ENCODE data around the gene RELA. TPM values are rescaled to one million over a fixed set of nuclear protein-coding genes. Genes with fewer than 3 reads are reported as not detected.
"Not testable (repeated sequence)": the region's sequence is repeated elsewhere in the genome, so short reads cannot be mapped to it uniquely, and the experiment has no call there.

The RELA gene
- total RNA-seq, 2 experiments from 2014 or later: 76.9 to 109 TPM

- H3K4me3 Mint-ChIP-seq: no peak overlapping the region
These were observed 16.3 kb downstream of the RELA start for GRCh38 chr11:65646288-65646957.

GRCh38 chr11:65645710-65646109 is 17.0 kb downstream of the RELA start:
- H3K9me3 Mint-ChIP-seq (ENCODE audit: low read depth): no peaks in the 10 kb centered on the region
- H3K36me3 Mint-ChIP-seq (ENCODE audit: low read depth): peaks cover 42% of the 10 kb centered on the region
- DNase-seq: no peak
- ChIA-PET CTCF (interaction anchor here (0.6 to 0.7 kb wide), 2 partner anchors 279 to 1725 kb away, joined by 3 read pairs; no protein-coding TSS in a partner anchor), POLR2A (no interaction called here)
- ATAC-seq: no peak
- H3K4me1 Mint-ChIP-seq: peaks cover 26% of the 10 kb centered on the region
- intact Hi-C loops (cut with DNase I, micrococcal nuclease): no loop called here
- no peak overlapping the region for H3K4me3 Mint-ChIP-seq
- H3K27me3 Mint-ChIP-seq: no peaks in the 10 kb centered on the region
- H3K27ac Mint-ChIP-seq: peak overlapping the region; percentile 42

More at GRCh38 chr11:65646288-65646957, 16.3 kb downstream of the RELA start:
- CTCF ChIA-PET: interaction anchor here (0.6 kb wide), 1 partner anchor 280 kb away, joined by 3 read pairs; no protein-coding TSS in a partner anchor
- no peak for DNase-seq
- Mint-ChIP-seq H3K27ac (no peak overlapping the region), H3K36me3 (ENCODE audit: low read depth) (peaks cover 41% of the 10 kb centered on the region), H3K4me1 (peaks cover 27% of the 10 kb centered on the region), H3K9me3 (ENCODE audit: low read depth) (no peaks in the 10 kb centered on the region), H3K27me3 (no peaks in the 10 kb centered on the region)
- intact Hi-C loops (cut with DNase I, micrococcal nuclease): no loop called here
- ATAC-seq: no peak
- POLR2A ChIA-PET: no interaction called here

- CTCF ChIA-PET: no interaction called here
- POLR2A ChIA-PET: interaction anchor here (0.7 kb wide), 1 partner anchor 30 kb away, joined by 5 read pairs; no protein-coding TSS in a partner anchor
These were observed 17.9 kb downstream of the RELA start for GRCh38 chr11:65644837-65645236.

GRCh38 chr11:65643971-65644370 is 18.7 kb downstream of the RELA start:
- ChIA-PET POLR2A (interaction anchor here (1.8 kb wide), 1 partner anchor 9 kb away, joined by 11 read pairs; no protein-coding TSS in a partner anchor), CTCF (interaction anchor here (1.4 kb wide), 1 partner anchor 56 kb away, joined by 3 read pairs; no protein-coding TSS in a partner anchor)
- H3K4me1 Mint-ChIP-seq: peaks cover 39% of the 10 kb centered on the region
- H3K27me3 Mint-ChIP-seq: no peaks in the 10 kb centered on the region
- H3K4me3 Mint-ChIP-seq: no peak overlapping the region
- H3K27ac Mint-ChIP-seq: peak overlapping the region; percentile 59
- intact Hi-C loops (cut with DNase I, micrococcal nuclease): no loop called here
- DNase-seq: peak; percentile 67
- no peaks in the 10 kb centered on the region for H3K9me3 Mint-ChIP-seq (ENCODE audit: low read depth)
- peaks cover 49% of the 10 kb centered on the region for H3K36me3 Mint-ChIP-seq (ENCODE audit: low read depth)
- peak; percentile 57 for ATAC-seq

More at GRCh38 chr11:65644837-65645236, 17.9 kb downstream of the RELA start:
- Mint-ChIP-seq H3K27me3 (no peaks in the 10 kb centered on the region), H3K4me3 (no peak overlapping the region), H3K36me3 (ENCODE audit: low read depth) (peaks cover 46% of the 10 kb centered on the region), H3K4me1 (peaks cover 32% of the 10 kb centered on the region), H3K9me3 (ENCODE audit: low read depth) (no peaks in the 10 kb centered on the region), H3K27ac (peak overlapping the region; percentile 19)
- DNase-seq: no peak
- ATAC-seq: no peak
- intact Hi-C loops (cut with DNase I, micrococcal nuclease): no loop called here

- Mint-ChIP-seq H3K4me3 (peak overlapping the region; percentile 90), H3K27me3 (no peaks in the 10 kb centered on the region), H3K9me3 (ENCODE audit: low read depth) (no peaks in the 10 kb centered on the region), H3K4me1 (peaks cover 49% of the 10 kb centered on the region), H3K27ac (peak overlapping the region; percentile 72), H3K36me3 (ENCODE audit: low read depth) (peaks cover 48% of the 10 kb centered on the region)
- ATAC-seq: no peak
- intact Hi-C loops (cut with DNase I, micrococcal nuclease): no loop called here
- POLR2A ChIA-PET: interaction anchor here (1.8 kb wide), 1 partner anchor 11 kb away, joined by 11 read pairs; no protein-coding TSS in a partner anchor
- DNase-seq: peak; percentile 56
- CTCF ChIA-PET: interaction anchor here (1.1 to 1.4 kb wide), 2 partner anchors 16 to 54 kb away, joined by 3 read pairs; no protein-coding TSS in a partner anchor
These were observed 20.6 kb downstream of the RELA start for GRCh38 chr11:65642014-65642671.

- H3K9me3 Mint-ChIP-seq (ENCODE audit: low read depth): no peaks in the 10 kb centered on the region
- intact Hi-C loops (cut with DNase I, micrococcal nuclease): no loop called here
- CTCF ChIA-PET: interaction anchor here (0.5 to 1.3 kb wide), 2 partner anchors 138 to 156 kb away, joined by 3 read pairs; no protein-coding TSS in a partner anchor
- H3K4me1 Mint-ChIP-seq: peaks cover 53% of the 10 kb centered on the region
- H3K4me3 Mint-ChIP-seq: peak overlapping the region; percentile 90
- DNase-seq (no peak), ATAC-seq (no peak)
- POLR2A ChIA-PET: interaction anchor here (0.5 kb wide), 1 partner anchor 140 kb away, joined by 3 read pairs; no protein-coding TSS in a partner anchor
- no peaks in the 10 kb centered on the region for H3K27me3 Mint-ChIP-seq
- peaks cover 53% of the 10 kb centered on the region for H3K36me3 Mint-ChIP-seq (ENCODE audit: low read depth)
- H3K27ac Mint-ChIP-seq: peak overlapping the region; percentile 72
These were observed 21.3 kb downstream of the RELA start for GRCh38 chr11:65641297-65642013.

GRCh38 chr11:65640483-65641296 is 22.0 kb downstream of the RELA start:
- intact Hi-C loops (cut with DNase I, micrococcal nuclease): no loop called here
- Mint-ChIP-seq H3K9me3 (ENCODE audit: low read depth) (no peaks in the 10 kb centered on the region), H3K4me3 (peak overlapping the region; percentile 90), H3K36me3 (ENCODE audit: low read depth) (peaks cover 51% of the 10 kb centered on the region), H3K4me1 (peaks cover 53% of the 10 kb centered on the region), H3K27ac (peak overlapping the region; percentile 88), H3K27me3 (no peaks in the 10 kb centered on the region)
- ChIA-PET POLR2A (interaction anchor here (0.5 to 3.2 kb wide), 2 partner anchors 12 to 136 kb away, joined by 3 to 18 read pairs; no protein-coding TSS in a partner anchor), CTCF (interaction anchor here (0.5 to 1.3 kb wide), 4 partner anchors 36 to 155 kb away, joined by 3 read pairs; no protein-coding TSS in a partner anchor)
- no peak for ATAC-seq
- DNase-seq: peak; percentile 58

- Mint-ChIP-seq H3K36me3 (ENCODE audit: low read depth) (peaks cover 51% of the 10 kb centered on the region), H3K4me3 (peak overlapping the region; percentile 90), H3K4me1 (peaks cover 53% of the 10 kb centered on the region), H3K9me3 (ENCODE audit: low read depth) (no peaks in the 10 kb centered on the region), H3K27me3 (no peaks in the 10 kb centered on the region), H3K27ac (peak overlapping the region; percentile 88)
- POLR2A ChIA-PET: interaction anchor here (0.5 to 3.2 kb wide), 2 partner anchors 13 to 137 kb away, joined by 3 to 18 read pairs; no protein-coding TSS in a partner anchor
- ATAC-seq (peak; percentile 22), DNase-seq (peak; percentile 76)
- intact Hi-C loops (cut with DNase I, micrococcal nuclease): loop anchor here in 1 of 2 experiments (2.0 kb wide), 1 partner anchor 13 kb away; no protein-coding TSS in a partner anchor
- CTCF ChIA-PET: interaction anchor here (0.6 to 2.9 kb wide), 4 partner anchors 14 to 71 kb away, joined by 3 to 13 read pairs (median 3); no protein-coding TSS in a partner anchor
These were observed 22.9 kb downstream of the RELA start for GRCh38 chr11:65639623-65640482.

- peak overlapping the region; percentile 90 for H3K4me3 Mint-ChIP-seq
- ChIA-PET CTCF (interaction anchor here (0.6 to 2.9 kb wide), 4 partner anchors 14 to 92 kb away, joined by 3 to 13 read pairs (median 5); no protein-coding TSS in a partner anchor), POLR2A (interaction anchor here (0.9 to 3.2 kb wide), 3 partner anchors 14 to 33 kb away, joined by 3 to 18 read pairs (median 6); no protein-coding TSS in a partner anchor)
- peaks cover 52% of the 10 kb centered on the region for H3K4me1 Mint-ChIP-seq
- H3K27ac Mint-ChIP-seq: peak overlapping the region; percentile 95
- H3K36me3 Mint-ChIP-seq (ENCODE audit: low read depth): peaks cover 50% of the 10 kb centered on the region
- H3K9me3 Mint-ChIP-seq (ENCODE audit: low read depth); H3K27me3 Mint-ChIP-seq; ATAC-seq; DNase-seq: not testable (repeated sequence)
- intact Hi-C loops (cut with DNase I, micrococcal nuclease): loop anchor here in 1 of 2 experiments (2.0 kb wide), 1 partner anchor 14 kb away; no protein-coding TSS in a partner anchor
These were observed 23.5 kb downstream of the RELA start for GRCh38 chr11:65639228-65639597.
